Fibroblast of lung (primary cell): Measurements from ENCODE around the gene HILPDA. TPM values are rescaled to one million over a fixed set of nuclear protein-coding genes. Genes with fewer than 3 reads are reported as not detected.

Experiments
- DNase-seq, 2 donors: peaks; one replicate each; pipeline versions ENCODE4 v3.0.0 to v3.0.0-alpha.2; 2010; ENCODE audit warnings: low read depth in 2 of 2
- H2AFZ ChIP-seq: 2 replicates; pipeline ENCODE4 v1.5.1; 2012; ENCODE audit warnings: low read length, control low read depth, inconsistent platforms
- H3K27ac ChIP-seq: 2 replicates; pipeline ENCODE4 v1.5.1; 2011; ENCODE audit warnings: low read length, control low read depth; ENCODE audit not compliant: insufficient read depth
- H3K27me3 ChIP-seq: 2 replicates; pipeline ENCODE4 v1.5.1; 2011; ENCODE audit warnings: mild to moderate bottlenecking, low read length; ENCODE audit not compliant: control insufficient read depth, insufficient read depth
- H3K36me3 ChIP-seq: 2 replicates; pipeline ENCODE4 v1.5.1; 2011; ENCODE audit warnings: low read length; ENCODE audit not compliant: control insufficient read depth, insufficient read depth
- H3K4me1 ChIP-seq: 2 replicates; pipeline ENCODE4 v1.5.1; 2011; ENCODE audit warnings: low read length; ENCODE audit not compliant: control insufficient read depth, insufficient read depth; ENCODE audit errors: extremely low read depth
- H3K4me2 ChIP-seq: 2 replicates; pipeline ENCODE4 v1.5.1; 2011; ENCODE audit warnings: low read length, control low read depth; ENCODE audit not compliant: insufficient read depth; ENCODE audit errors: extremely low read depth
- H3K4me3 ChIP-seq, 4 experiments: fragments of 200-600 bp in 1 of 4; sonication (generic) in 1 of 4; replicated peaks in 1 of 4; 2 replicates each; pipeline ENCODE4 v1.5.1; 2011 to 2016; ENCODE audit warnings: low read length in 4 of 4, low read depth in 3 of 4, mild to moderate bottlenecking in 3 of 4, control low read depth in 2 of 4, inconsistent platforms in 1 of 4, mixed read lengths in 1 of 4; ENCODE audit not compliant: insufficient read depth in 1 of 4; ENCODE audit errors: control extremely low read depth in 1 of 4
- H3K79me2 ChIP-seq: 2 replicates; pipeline ENCODE4 v1.5.1; 2012; ENCODE audit warnings: mild to moderate bottlenecking, low read length, inconsistent platforms; ENCODE audit not compliant: control insufficient read depth, insufficient read depth
- H3K9ac ChIP-seq: 2 replicates; pipeline ENCODE4 v1.5.1; 2011; ENCODE audit warnings: mild to moderate bottlenecking, low read length, control low read depth; ENCODE audit not compliant: insufficient read depth
- H3K9me3 ChIP-seq: 2 replicates; pipeline ENCODE4 v1.5.1; 2012; ENCODE audit warnings: low read depth, low read length; ENCODE audit not compliant: control insufficient read depth, insufficient read depth
- H4K20me1 ChIP-seq: 2 replicates; pipeline ENCODE4 v1.5.1; 2011; ENCODE audit warnings: low read length; ENCODE audit not compliant: control insufficient read depth, insufficient read depth; ENCODE audit errors: extremely low read depth
- CTCF ChIP-seq, 2 donors: IDR thresholded peaks in 1 of 2; conservative IDR thresholded peaks in 1 of 2; 1 replicate in 1 of 2; 2 replicates in 1 of 2; pipeline ENCODE4 v1.5.1; 2011 to 2012; ENCODE audit warnings: low read length in 2 of 2, control low read depth in 1 of 2, inconsistent platforms in 1 of 2, low read depth in 1 of 2, mild to moderate bottlenecking in 1 of 2
- EZH2 ChIP-seq: IDR thresholded peaks from 2 replicates; pipeline ENCODE4 v1.5.1; 2012; ENCODE audit warnings: low read length, control low read depth, mild to moderate bottlenecking; ENCODE audit errors: missing control alignments
- polyA plus RNA-seq, 2 donors: library from polyadenylated mRNA; depleted of rRNA in 1 of 2; stranded (reverse) in 1 of 2; unstranded in 1 of 2; fragments of >200 nt; gene quantifications; 2 replicates each; pipeline ENCODE4 v1.2.1, GENCODE V29; 2011 to 2012; ENCODE audit warnings: missing spikeins in 1 of 2
- total RNA-seq: library from RNA; depleted of rRNA; stranded (reverse); fragments of >200 nt; gene quantifications from 2 replicates; pipeline ENCODE4 v1.2.1, GENCODE V29; 2014

The HILPDA gene
- total and polyA plus RNA-seq, 2 donors (not counting 1 experiment from before 2014, with no cell fraction given) = 17.7 to 20.1 TPM

DNA sequence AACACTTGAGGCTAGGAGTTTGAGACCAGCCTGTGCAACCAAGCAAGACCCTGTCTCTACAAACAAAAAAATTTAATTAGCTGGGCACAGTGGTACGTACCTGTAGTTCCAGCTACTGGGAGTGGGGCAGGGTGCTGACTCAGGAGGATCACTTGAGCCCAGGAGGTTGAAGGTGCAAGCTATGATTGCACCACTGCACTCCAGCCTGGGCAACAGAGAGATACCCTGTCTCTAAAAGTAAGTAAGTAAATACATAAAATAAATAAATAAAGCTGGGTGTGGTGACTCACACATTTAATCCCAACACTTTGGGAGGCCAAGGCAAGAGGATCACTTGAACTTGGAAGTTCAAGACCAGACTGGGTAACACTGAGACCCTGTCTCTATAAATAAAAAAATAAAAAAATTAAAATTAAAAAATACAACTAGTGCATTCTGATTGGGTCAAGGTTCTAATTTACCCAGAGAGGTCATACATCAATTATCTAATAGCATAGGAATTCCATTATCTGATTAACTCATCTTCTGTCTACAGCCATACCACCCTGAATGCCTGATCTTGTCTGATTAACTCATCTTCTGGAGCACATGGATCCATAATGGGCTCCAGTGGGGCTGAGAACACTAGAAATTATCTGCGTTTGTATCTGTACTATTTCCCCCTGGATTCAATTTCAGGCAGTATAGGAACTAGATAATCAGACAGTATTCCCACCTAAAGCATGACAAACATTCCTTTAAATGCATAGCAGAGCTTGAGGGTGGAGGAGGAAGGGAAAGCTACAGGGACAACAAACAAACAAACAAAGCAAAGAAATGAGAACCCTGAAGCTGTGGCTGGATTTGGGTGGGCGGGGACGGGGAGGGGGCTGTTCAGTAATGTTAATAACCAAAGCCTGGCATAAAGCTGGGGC, 21.0 kb upstream of the HILPDA start:
- no peak overlapping the region for H3K4me2 ChIP-seq
- DNase-seq = no peak

GRCh38 chr7:128435327-128435686, 20.4 kb upstream of the HILPDA start:
- no peaks in the 10 kb centered on the region for H3K36me3 ChIP-seq
- no peaks in the 10 kb centered on the region for H3K9me3 ChIP-seq
- H4K20me1 ChIP-seq = no peaks in the 10 kb centered on the region
- no peak overlapping the region for H3K4me3 ChIP-seq
- H3K79me2 ChIP-seq = no peaks in the 10 kb centered on the region
- no peak overlapping the region for H3K27ac ChIP-seq
- TF ChIP-seq EZH2 = no peak
- TF ChIP-seq CTCF (conservative IDR thresholded peaks at IDR 0.05 in 1 of 2, IDR thresholded peaks at IDR 0.05 in 1 of 2; ENCODE audit: low read depth in 1 of 2, low read length in 2 of 2) = no peak
- H3K4me1 ChIP-seq = no peaks in the 10 kb centered on the region
- no peak overlapping the region for H3K4me2 ChIP-seq
- H3K9ac ChIP-seq = no peak overlapping the region
- H2AFZ ChIP-seq = no peak overlapping the region
- H3K27me3 ChIP-seq = peaks cover 8% of the 10 kb centered on the region
- DNase-seq = no peak

More for the DNA sequence above, 21.0 kb upstream of the HILPDA start:
- H3K4me1 ChIP-seq = no peaks in the 10 kb centered on the region
- no peak overlapping the region for H2AFZ ChIP-seq
- H3K79me2 ChIP-seq = no peaks in the 10 kb centered on the region
- H3K9ac ChIP-seq = no peak overlapping the region
- no peaks in the 10 kb centered on the region for H4K20me1 ChIP-seq
- H3K27me3 ChIP-seq = peaks cover 8% of the 10 kb centered on the region
- H3K4me3 ChIP-seq = no peak overlapping the region
- TF ChIP-seq CTCF (conservative IDR thresholded peaks at IDR 0.05 in 1 of 2, IDR thresholded peaks at IDR 0.05 in 1 of 2; ENCODE audit: low read depth in 1 of 2, low read length in 2 of 2) (no peak), EZH2 (no peak)
- H3K9me3 ChIP-seq = no peaks in the 10 kb centered on the region
- H3K27ac ChIP-seq = no peak overlapping the region
- no peaks in the 10 kb centered on the region for H3K36me3 ChIP-seq

DNA sequence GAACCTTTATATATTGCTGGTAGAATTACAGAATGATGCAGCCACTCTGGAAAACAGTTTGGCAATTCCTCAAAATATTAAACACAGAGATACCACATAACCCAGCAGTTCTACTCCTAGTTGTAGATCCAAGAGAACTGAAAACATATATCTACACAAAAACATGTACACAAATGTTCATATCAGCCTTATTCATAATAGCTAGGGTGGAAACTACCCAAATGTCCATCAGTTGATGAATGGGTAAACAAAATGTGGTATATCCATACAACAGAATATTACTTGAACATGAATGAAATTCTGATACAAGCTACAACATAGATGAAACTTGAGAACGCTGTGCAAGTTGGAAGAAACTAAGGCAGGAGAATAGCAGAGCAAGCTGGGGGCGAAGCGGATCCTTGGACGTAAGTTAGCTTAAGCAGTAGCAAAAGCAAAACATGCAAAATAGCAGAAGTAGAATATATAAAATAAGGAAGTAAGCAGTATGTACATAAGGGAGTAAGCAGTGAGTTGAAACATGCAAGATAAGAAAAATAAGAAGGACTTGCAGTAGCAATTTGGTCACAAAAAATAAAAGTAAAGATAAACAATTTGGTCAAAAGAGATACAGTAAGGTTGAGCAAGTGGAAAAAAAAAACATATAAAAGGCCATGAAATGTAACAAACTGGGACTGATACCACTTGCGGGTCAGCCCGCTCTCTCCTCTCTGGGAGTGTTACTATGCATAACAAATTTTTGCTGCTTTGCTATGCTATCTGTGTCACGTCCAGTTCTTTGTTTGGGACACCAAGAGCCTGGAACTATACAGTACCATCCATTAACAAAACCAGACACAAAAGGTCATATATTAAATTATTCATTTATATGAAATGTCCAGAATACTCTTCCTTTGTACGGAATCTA, 18.0 kb upstream of the HILPDA start:
- no peak for TF ChIP-seq EZH2
- TF ChIP-seq CTCF (conservative IDR thresholded peaks at IDR 0.05 in 1 of 2, IDR thresholded peaks at IDR 0.05 in 1 of 2; ENCODE audit: low read depth in 1 of 2, low read length in 2 of 2) = no peak
- Histone ChIP-seq H3K36me3 (no peaks in the 10 kb centered on the region), H2AFZ (no peak overlapping the region), H3K9ac (no peak overlapping the region), H3K79me2 (no peaks in the 10 kb centered on the region), H3K4me3 (no peak overlapping the region), H3K9me3 (no peaks in the 10 kb centered on the region), H4K20me1 (no peaks in the 10 kb centered on the region), H3K27me3 (peaks cover 8% of the 10 kb centered on the region), H3K4me1 (no peaks in the 10 kb centered on the region), H3K27ac (no peak overlapping the region), H3K4me2 (no peak overlapping the region)
- DNase-seq = no peak
